Thyroid gland (tissue), 4 donors: Measurements from ENCODE around the gene HRG. TPM values are rescaled to one million over a fixed set of nuclear protein-coding genes. Genes with fewer than 3 reads are reported as not detected.

Source experiments
- DNase-seq, 2 donors: peaks; one replicate each; pipeline ENCODE4 v3.0.0-alpha.2; 2019
- H3K27ac ChIP-seq, 3 donors: fragments of 200-600 bp; sonication (generic); 1 replicate in 2 of 3; 2 replicates in 1 of 3; pipeline ENCODE4 v1.5.1; 2016 to 2019; ENCODE audit warnings: mild to moderate bottlenecking in 1 of 3, moderate library complexity in 1 of 3
- H3K27me3 ChIP-seq: fragments of 200-600 bp; sonication (generic); one replicate; pipeline ENCODE4 v1.5.1; 2019
- H3K36me3 ChIP-seq, 2 donors: fragments of 200-600 bp; sonication (generic); one replicate each; pipeline ENCODE4 v1.5.1; 2016 to 2019
- H3K4me1 ChIP-seq, 2 donors: fragments of 200-600 bp; sonication (generic); one replicate each; pipeline ENCODE4 v1.5.1; 2017 to 2019
- H3K4me3 ChIP-seq, 3 donors: fragments of 200-600 bp; sonication (generic); replicated peaks in 1 of 3; 1 replicate in 2 of 3; 2 replicates in 1 of 3; pipeline ENCODE4 v1.5.1; 2016; ENCODE audit warnings: mild to moderate bottlenecking in 1 of 3
- H3K9me3 ChIP-seq: fragments of 200-600 bp; sonication (generic); one replicate; pipeline ENCODE4 v1.5.1; 2017
- POLR2A ChIP-seq, 2 donors: fragments of 450-650 bp; IDR thresholded peaks; one replicate each; pipeline ENCODE4 v1.6.1; 2017; ENCODE audit warnings: antibody characterized with exemption in 2 of 2, mild to moderate bottlenecking in 2 of 2, moderate library complexity in 1 of 2
- WGBS, 2 donors: methylation state at CpG; one replicate each; pipeline ENCODE4 v1.1.5; 2017; 5-methylcytosine and 5-hydroxymethylcytosine counted together
- intact Hi-C: fragments of 100-400 bp; cut with DNase I; formaldehyde crosslinking; loops from one replicate; pipeline ENCODE4 v1.15.1; 2023
- total RNA-seq, 4 donors: library from RNA; depleted of rRNA; stranded (reverse); fragments of >200 nt; gene quantifications; one replicate each; pipeline ENCODE4 v1.2.3, GENCODE V29; 2016
- TF ChIP-seq, protein P1 (sequence below), 6 experiments: fragments of 200-600 bp in 3 of 6; fragments of 450-650 bp in 3 of 6; sonication (generic) in 3 of 6; IDR thresholded peaks; one replicate each; pipeline ENCODE4 v1.5.1; 2016 to 2019; ENCODE audit warnings: antibody characterized with exemption in 6 of 6, mild to moderate bottlenecking in 2 of 6, inconsistent platforms in 1 of 6, moderate library complexity in 1 of 6

HRG gene
- total RNA-seq, 4 donors from 2014 or later, result 0.34 TPM; not detected in 3

DNA sequence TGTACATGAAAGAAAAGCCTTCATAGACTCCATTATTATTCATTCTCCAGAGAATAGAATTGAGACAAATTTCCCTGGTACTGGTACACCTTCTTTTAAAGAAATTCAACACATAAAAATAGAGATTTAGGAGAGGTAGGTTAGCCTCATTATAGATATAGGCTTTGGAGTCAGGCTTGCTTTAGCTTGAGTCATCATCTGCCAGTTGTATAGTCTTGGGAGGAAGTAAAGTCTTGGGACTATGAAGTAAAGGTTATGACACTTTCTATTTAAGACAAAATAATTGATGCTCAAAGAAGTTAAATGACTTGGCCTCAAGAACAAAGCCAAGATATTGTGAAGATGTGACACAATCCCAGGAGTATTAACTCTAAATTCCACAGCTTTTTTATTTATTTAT lies 4.3 kb downstream of the HRG start:
- H3K27ac ChIP-seq, result no peak overlapping the region
- H3K9me3 ChIP-seq, result no peaks in the 10 kb centered on the region
- H3K4me1 ChIP-seq, result no peaks in the 10 kb centered on the region
- intact Hi-C loops, result no loop called here
- no peak overlapping the region for H3K4me3 ChIP-seq
- no peak for TF ChIP-seq POLR2A (IDR thresholded peaks at IDR 0.05)
- TF ChIP-seq, protein P1, sequence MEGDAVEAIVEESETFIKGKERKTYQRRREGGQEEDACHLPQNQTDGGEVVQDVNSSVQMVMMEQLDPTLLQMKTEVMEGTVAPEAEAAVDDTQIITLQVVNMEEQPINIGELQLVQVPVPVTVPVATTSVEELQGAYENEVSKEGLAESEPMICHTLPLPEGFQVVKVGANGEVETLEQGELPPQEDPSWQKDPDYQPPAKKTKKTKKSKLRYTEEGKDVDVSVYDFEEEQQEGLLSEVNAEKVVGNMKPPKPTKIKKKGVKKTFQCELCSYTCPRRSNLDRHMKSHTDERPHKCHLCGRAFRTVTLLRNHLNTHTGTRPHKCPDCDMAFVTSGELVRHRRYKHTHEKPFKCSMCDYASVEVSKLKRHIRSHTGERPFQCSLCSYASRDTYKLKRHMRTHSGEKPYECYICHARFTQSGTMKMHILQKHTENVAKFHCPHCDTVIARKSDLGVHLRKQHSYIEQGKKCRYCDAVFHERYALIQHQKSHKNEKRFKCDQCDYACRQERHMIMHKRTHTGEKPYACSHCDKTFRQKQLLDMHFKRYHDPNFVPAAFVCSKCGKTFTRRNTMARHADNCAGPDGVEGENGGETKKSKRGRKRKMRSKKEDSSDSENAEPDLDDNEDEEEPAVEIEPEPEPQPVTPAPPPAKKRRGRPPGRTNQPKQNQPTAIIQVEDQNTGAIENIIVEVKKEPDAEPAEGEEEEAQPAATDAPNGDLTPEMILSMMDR (IDR thresholded peaks at IDR 0.05), result no peak
- no peaks in the 10 kb centered on the region for H3K36me3 ChIP-seq
- no peaks in the 10 kb centered on the region for H3K27me3 ChIP-seq
- no peak for DNase-seq

DNA sequence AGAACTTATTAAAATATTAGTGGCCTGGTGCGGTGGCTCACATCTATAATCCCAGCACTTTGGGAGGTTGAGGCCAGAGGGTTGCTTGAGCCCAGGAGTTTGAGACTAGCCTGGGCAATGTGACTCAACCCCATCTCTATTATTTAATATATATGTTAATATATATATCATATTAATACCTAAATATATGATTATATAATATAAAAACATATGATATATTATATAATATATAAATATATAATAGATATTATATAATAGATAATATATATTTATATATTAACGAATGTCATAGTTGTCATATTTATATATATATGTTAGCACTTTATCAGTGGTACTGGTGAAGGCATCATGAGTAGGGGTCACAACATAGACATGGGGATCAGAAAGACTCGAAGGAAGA lies 5.2 kb downstream of the HRG start:
- 95 to 97% methylated on average over 3 of the region's 3 CpGs for WGBS, 2 donors
- Histone ChIP-seq H3K36me3 (no peaks in the 10 kb centered on the region), H3K27me3 (no peaks in the 10 kb centered on the region), H3K4me3 (no peak overlapping the region), H3K27ac (no peak overlapping the region), H3K9me3 (no peaks in the 10 kb centered on the region), H3K4me1 (no peaks in the 10 kb centered on the region)
- intact Hi-C loops, result no loop called here
- DNase-seq, result no peak
- TF ChIP-seq POLR2A (IDR thresholded peaks at IDR 0.05), result no peak
- TF ChIP-seq, protein P1 (IDR thresholded peaks at IDR 0.05), result no peak

DNA sequence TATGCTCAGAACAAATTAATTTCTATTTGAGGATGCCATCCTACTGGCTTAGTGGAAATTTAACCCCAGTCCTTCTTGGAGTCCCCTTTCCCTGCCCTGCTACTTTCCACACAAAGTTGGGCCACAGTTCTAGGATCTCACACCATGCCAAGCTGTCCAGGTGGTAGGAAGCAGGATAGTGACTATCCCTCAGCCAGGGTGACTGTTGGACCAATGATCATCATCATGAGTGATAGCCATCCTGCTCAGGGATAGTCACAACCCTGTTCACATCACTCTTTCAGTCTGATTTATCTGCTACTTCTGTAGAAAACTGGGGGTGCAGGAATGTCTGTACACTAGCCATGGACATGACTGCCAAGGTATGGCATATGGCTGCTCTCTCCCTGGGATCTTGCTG lies 12.8 kb downstream of the HRG start:
- intact Hi-C loops, result no loop called here
- Histone ChIP-seq H3K36me3 (no peaks in the 10 kb centered on the region), H3K27me3 (no peaks in the 10 kb centered on the region), H3K4me3 (no peak overlapping the region), H3K9me3 (no peaks in the 10 kb centered on the region), H3K27ac (no peak overlapping the region), H3K4me1 (no peaks in the 10 kb centered on the region)
- no peak for DNase-seq
- no peak for TF ChIP-seq POLR2A (IDR thresholded peaks at IDR 0.05)
- TF ChIP-seq, protein P1 (IDR thresholded peaks at IDR 0.05), result no peak

DNA sequence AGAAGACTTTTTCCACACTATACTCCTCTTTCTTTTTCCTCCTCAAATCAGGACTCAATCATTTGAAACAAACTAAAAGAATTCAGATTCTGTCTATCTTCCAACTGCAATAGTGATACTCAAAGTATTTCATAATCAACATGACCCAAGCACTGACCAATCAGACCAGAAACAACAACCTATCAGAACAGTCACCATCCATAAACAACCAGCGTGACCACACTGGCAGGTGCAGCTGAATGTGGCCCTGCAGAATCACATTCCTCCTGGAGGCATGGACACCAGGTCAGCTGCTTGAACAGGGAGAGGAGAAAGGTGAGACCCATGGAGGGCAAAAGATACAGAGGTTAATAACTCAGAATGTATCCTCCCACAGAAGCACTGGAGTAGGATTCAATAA lies 13.3 kb downstream of the HRG start:
- no peak overlapping the region for H3K27ac ChIP-seq
- 29 to 35% methylated on average over 1 of the region's 1 CpG for WGBS, 2 donors
- no peaks in the 10 kb centered on the region for H3K27me3 ChIP-seq
- H3K4me1 ChIP-seq, result no peaks in the 10 kb centered on the region
- H3K9me3 ChIP-seq, result no peaks in the 10 kb centered on the region
- peak; percentile 3 to 14 for DNase-seq
- H3K36me3 ChIP-seq, result no peaks in the 10 kb centered on the region
- TF ChIP-seq POLR2A (IDR thresholded peaks at IDR 0.05), result no peak
- TF ChIP-seq, protein P1 (IDR thresholded peaks at IDR 0.05), result no peak
- intact Hi-C loops, result no loop called here
- no peak overlapping the region for H3K4me3 ChIP-seq

DNA sequence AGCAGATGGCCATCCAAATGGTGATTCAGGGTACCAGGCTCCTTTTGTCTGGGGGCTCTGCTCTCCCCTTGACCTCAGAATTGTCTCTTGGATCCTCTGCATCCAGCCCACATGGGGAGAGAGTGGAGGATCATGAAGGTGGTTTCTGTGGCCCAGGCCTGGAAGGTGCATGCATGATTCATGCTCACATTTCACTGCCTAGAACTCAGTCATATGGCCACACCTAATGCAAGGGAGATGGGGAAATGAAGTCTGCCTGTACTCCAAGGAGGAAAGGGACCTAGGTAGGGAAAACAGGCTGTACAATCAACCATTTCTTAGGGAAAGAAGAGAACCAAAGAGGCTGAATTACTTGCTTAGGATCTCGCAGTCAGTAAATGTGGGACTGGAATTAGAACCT lies 15.1 kb downstream of the HRG start:
- no peak for DNase-seq
- no peaks in the 10 kb centered on the region for H3K36me3 ChIP-seq
- no peak for TF ChIP-seq POLR2A (IDR thresholded peaks at IDR 0.05)
- TF ChIP-seq, protein P1 (IDR thresholded peaks at IDR 0.05), result no peak
- 43 to 90% methylated on average over 1 of the region's 1 CpG for WGBS, 2 donors
- no peak overlapping the region for H3K27ac ChIP-seq
- intact Hi-C loops, result no loop called here
- no peaks in the 10 kb centered on the region for H3K4me1 ChIP-seq
- H3K4me3 ChIP-seq, result no peak overlapping the region
- H3K27me3 ChIP-seq, result no peaks in the 10 kb centered on the region
- H3K9me3 ChIP-seq, result no peaks in the 10 kb centered on the region
